B cell (primary cell): Measurements from ENCODE around the gene PROSER1.

Experiments used
- CTCF ChIP-seq: fragments of 200-600 bp; IDR thresholded peaks from one replicate; pipeline ENCODE4 v1.8.0; 2022; ENCODE audit warnings: antibody characterized with exemption, mild to moderate bottlenecking
- EZH2 ChIP-seq: IDR thresholded peaks from 2 replicates; pipeline ENCODE4 v1.6.1; 2012; ENCODE audit warnings: borderline replicate concordance, low read depth, mild to moderate bottlenecking, moderate library complexity, low read length; ENCODE audit not compliant: insufficient read depth, poor library complexity, severe bottlenecking

DNA sequence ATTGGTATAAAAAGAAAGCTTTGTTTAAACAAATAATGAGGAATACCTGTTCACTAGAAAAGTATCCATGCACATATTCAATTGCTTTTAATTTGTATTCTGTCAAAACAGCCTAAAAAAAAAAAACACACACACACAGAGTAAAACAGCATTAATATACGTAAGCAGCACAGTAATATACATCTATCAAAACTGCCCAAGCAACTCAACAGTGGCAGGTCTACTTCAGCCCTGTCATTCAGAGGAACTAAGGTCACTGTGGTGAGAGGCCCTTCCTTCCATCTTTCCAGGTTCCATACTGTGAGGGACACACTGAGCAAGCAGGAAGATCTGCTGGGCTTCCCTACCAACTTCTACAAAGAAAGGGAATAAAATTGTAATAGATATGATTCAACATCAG, 3.8 kb downstream of the PROSER1 start:
- TF ChIP-seq EZH2 (no peak), CTCF (no peak)
